GM12878 (cell line): ENCODE data around the gene NDUFA5. TPM values are rescaled to one million over a fixed set of nuclear protein-coding genes. Genes with fewer than 3 reads are reported as not detected.

Source experiments
- CEBPZ ChIP-seq: fragments of 150-350 bp; IDR thresholded peaks from 2 replicates; pipeline ENCODE4 v1.6.1; 2016; ENCODE audit warnings: low read depth, low read length
- CHD1 ChIP-seq: IDR thresholded peaks from 2 replicates; pipeline ENCODE4 v1.6.1; 2012; ENCODE audit warnings: low read depth, low read length, improper control_type of control experiment
- ELK1 ChIP-seq: IDR thresholded peaks from 2 replicates; pipeline ENCODE4 v1.6.1; 2012; ENCODE audit warnings: low read depth, low read length, improper control_type of control experiment
- ETV6 ChIP-seq, 2 experiments: fragments of 450-650 bp in 1 of 2; IDR thresholded peaks in 1 of 2; conservative IDR thresholded peaks in 1 of 2; 2 replicates each; pipeline ENCODE4 v1.6.1; 2014; ENCODE audit warnings: antibody characterized with exemption in 1 of 2, borderline replicate concordance in 1 of 2, low read depth in 1 of 2, mild to moderate bottlenecking in 1 of 2, moderate library complexity in 1 of 2
- IKZF2 ChIP-seq, 2 experiments: fragments of 450-650 bp; IDR thresholded peaks; 2 replicates each; pipeline ENCODE4 v1.6.1; 2017; ENCODE audit warnings: mild to moderate bottlenecking in 2 of 2, moderate library complexity in 2 of 2
- JUNB ChIP-seq: IDR thresholded peaks from 2 replicates; pipeline ENCODE4 v1.6.1; 2016; ENCODE audit warnings: antibody characterized with exemption, mild to moderate bottlenecking
- KDM1A ChIP-seq: fragments of 200-600 bp; sonication (generic); IDR thresholded peaks from 2 replicates; pipeline ENCODE4 v1.6.1; 2016; ENCODE audit warnings: borderline replicate concordance
- MEF2A ChIP-seq: IDR thresholded peaks from 2 replicates; pipeline ENCODE4 v1.6.1; 2011; ENCODE audit warnings: low read depth, mild to moderate bottlenecking, low read length, moderate library complexity; ENCODE audit not compliant: insufficient read depth
- NR2C1 ChIP-seq: fragments of 450-650 bp; IDR thresholded peaks from 2 replicates; pipeline ENCODE4 v1.6.1; 2017; ENCODE audit warnings: antibody characterized with exemption, mild to moderate bottlenecking, moderate library complexity
- NRF1 ChIP-seq: conservative IDR thresholded peaks from 2 replicates; pipeline ENCODE4 v1.6.1; 2011; ENCODE audit warnings: mild to moderate bottlenecking, low read depth, low read length, improper control_type of control experiment
- SIN3A ChIP-seq: IDR thresholded peaks from 2 replicates; pipeline ENCODE4 v1.6.1; 2012; ENCODE audit warnings: low read depth, low read length, improper control_type of control experiment
- SP1 ChIP-seq: IDR thresholded peaks from one replicate; pipeline ENCODE4 v1.6.1; 2011; ENCODE audit warnings: low read depth, low read length
- TCF3 ChIP-seq: IDR thresholded peaks from 2 replicates; pipeline ENCODE4 v1.6.1; 2012; ENCODE audit warnings: low read depth, mild to moderate bottlenecking, low read length, borderline replicate concordance; ENCODE audit not compliant: insufficient read depth
- USF1 ChIP-seq: IDR thresholded peaks from 2 replicates; pipeline ENCODE4 v1.6.1; 2011; ENCODE audit warnings: borderline replicate concordance, low read depth, mild to moderate bottlenecking, moderate library complexity, mixed read lengths, low read length; ENCODE audit not compliant: insufficient read depth; ENCODE audit errors: extremely low read length
- polyA plus RNA-seq, 11 experiments: library from polyadenylated mRNA; depleted of rRNA in 4 of 11; unstranded in 6 of 11; stranded (reverse) in 5 of 11; fragments of >200 nt; fragmentation: Nextera tagmentation in 4 of 11; fragmentation: Illumina TruSeq in 1 of 11; extraction: Ambion mirVana in 4 of 11; extraction: Trizol in 1 of 11; gene quantifications; 1 replicate in 1 of 11; 2 replicates in 10 of 11; pipeline versions ENCODE4 v1.2.1 to v1.2.3, GENCODE V29; 2011 to 2016; ENCODE audit warnings: inconsistent platforms in 2 of 11, missing spikeins in 2 of 11, low read depth in 1 of 11
- total RNA-seq, 4 experiments: library from RNA; depleted of rRNA in 3 of 4; stranded (reverse); fragments of >200 nt in 3 of 4; fragmentation: Illumina TruSeq in 1 of 4; extraction: Trizol in 1 of 4; gene quantifications; 2 replicates each; pipeline versions ENCODE4 v1.2.1 to v1.2.3, GENCODE V29; 2013 to 2021
- TF ChIP-seq, protein P1 (sequence below): fragments of 450-650 bp; formaldehyde crosslinking; IDR thresholded peaks from 2 replicates; pipeline ENCODE4 v1.5.0; 2022; ENCODE audit warnings: mild to moderate bottlenecking, missing genetic modification characterization
- TF ChIP-seq, protein P2 (sequence below): IDR thresholded peaks from 2 replicates; pipeline ENCODE4 v1.6.1; 2012; ENCODE audit warnings: low read depth, low read length, improper control_type of control experiment

The NDUFA5 gene
- total and polyA plus RNA-seq, 10 of the 15 experiments (the other 5 are each of a cell fraction or from before 2014, with no cell fraction given) = 51.0 to 209 (median 86.9) TPM

GRCh38 chr7:123557398-123558288 is at the start of gene NDUFA5 (continued):
- TF ChIP-seq ETV6 (conservative IDR thresholded peaks at IDR 0.05 in 1 of 2, IDR thresholded peaks at IDR 0.05 in 1 of 2; ENCODE audit: borderline replicate concordance in 1 of 2, low read depth in 1 of 2) (no peak), SP1 (peak; percentile 78), IKZF2 (IDR thresholded peaks at IDR 0.05) (peak; percentile 48 to 58; a peak in 2 of 4 replicates), CHD1 (no peak; the same call in 1 of the 2 replicates), SIN3A (peak; percentile 91; the same call in 1 of the 2 replicates), TCF3 (no peak), CEBPZ (peak; percentile 29; the same call in 1 of the 2 replicates), ELK1 (no peak), NR2C1 (no peak), JUNB (no peak), MEF2A (no peak), NRF1 (peak; percentile 57), USF1 (no peak), KDM1A (no peak)
- TF ChIP-seq, protein P1, sequence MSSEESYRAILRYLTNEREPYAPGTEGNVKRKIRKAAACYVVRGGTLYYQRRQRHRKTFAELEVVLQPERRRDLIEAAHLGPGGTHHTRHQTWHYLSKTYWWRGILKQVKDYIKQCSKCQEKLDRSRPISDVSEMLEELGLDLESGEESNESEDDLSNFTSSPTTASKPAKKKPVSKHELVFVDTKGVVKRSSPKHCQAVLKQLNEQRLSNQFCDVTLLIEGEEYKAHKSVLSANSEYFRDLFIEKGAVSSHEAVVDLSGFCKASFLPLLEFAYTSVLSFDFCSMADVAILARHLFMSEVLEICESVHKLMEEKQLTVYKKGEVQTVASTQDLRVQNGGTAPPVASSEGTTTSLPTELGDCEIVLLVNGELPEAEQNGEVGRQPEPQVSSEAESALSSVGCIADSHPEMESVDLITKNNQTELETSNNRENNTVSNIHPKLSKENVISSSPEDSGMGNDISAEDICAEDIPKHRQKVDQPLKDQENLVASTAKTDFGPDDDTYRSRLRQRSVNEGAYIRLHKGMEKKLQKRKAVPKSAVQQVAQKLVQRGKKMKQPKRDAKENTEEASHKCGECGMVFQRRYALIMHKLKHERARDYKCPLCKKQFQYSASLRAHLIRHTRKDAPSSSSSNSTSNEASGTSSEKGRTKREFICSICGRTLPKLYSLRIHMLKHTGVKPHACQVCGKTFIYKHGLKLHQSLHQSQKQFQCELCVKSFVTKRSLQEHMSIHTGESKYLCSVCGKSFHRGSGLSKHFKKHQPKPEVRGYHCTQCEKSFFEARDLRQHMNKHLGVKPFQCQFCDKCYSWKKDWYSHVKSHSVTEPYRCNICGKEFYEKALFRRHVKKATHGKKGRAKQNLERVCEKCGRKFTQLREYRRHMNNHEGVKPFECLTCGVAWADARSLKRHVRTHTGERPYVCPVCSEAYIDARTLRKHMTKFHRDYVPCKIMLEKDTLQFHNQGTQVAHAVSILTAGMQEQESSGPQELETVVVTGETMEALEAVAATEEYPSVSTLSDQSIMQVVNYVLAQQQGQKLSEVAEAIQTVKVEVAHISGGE (CRISPR knock-in tag) = no peak
- TF ChIP-seq, protein P2, sequence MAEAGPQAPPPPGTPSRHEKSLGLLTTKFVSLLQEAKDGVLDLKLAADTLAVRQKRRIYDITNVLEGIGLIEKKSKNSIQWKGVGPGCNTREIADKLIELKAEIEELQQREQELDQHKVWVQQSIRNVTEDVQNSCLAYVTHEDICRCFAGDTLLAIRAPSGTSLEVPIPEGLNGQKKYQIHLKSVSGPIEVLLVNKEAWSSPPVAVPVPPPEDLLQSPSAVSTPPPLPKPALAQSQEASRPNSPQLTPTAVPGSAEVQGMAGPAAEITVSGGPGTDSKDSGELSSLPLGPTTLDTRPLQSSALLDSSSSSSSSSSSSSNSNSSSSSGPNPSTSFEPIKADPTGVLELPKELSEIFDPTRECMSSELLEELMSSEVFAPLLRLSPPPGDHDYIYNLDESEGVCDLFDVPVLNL = peak; percentile 43; the same call in 1 of the 2 replicates
